SK-N-SH treated with all-trans-retinoic acid at 6 μM for 48 hours (cell line): ENCODE measurements around the gene CTBP2.

Source experiments
- ATAC-seq: fragments of 200-7000 bp; cut with Tn5 transposase; 3 replicates; pipeline ENCODE4 v1.9.1; 2020; ENCODE audit warnings: mild to moderate bottlenecking, moderate library complexity
- ARNTL ChIP-seq: fragments of 450-650 bp; formaldehyde crosslinking; IDR thresholded peaks from 2 replicates; pipeline ENCODE4 v1.5.0; 2020; ENCODE audit warnings: low read depth, mild to moderate bottlenecking, moderate library complexity, borderline replicate concordance
- BACH2 ChIP-seq: fragments of 250-450 bp; sonication (Bioruptor Pico); IDR thresholded peaks from 2 replicates; pipeline ENCODE4 v1.9.0; 2021; ENCODE audit warnings: mild to moderate bottlenecking, borderline replicate concordance
- CSDC2 ChIP-seq: fragments of 250-450 bp; sonication (Bioruptor Pico); IDR thresholded peaks from 2 replicates; pipeline ENCODE4 v1.5.0; 2020; ENCODE audit warnings: mild to moderate bottlenecking, moderate library complexity
- CSRNP3 ChIP-seq: fragments of 250-450 bp; sonication (Bioruptor Pico); IDR thresholded peaks from 2 replicates; pipeline ENCODE4 v1.5.1; 2021; ENCODE audit warnings: mild to moderate bottlenecking, moderate library complexity
- GLIS3 ChIP-seq: fragments of 250-450 bp; sonication (Bioruptor Pico); IDR thresholded peaks from 2 replicates; pipeline ENCODE4 v1.5.0; 2020; ENCODE audit warnings: mild to moderate bottlenecking, moderate library complexity
- ISL1 ChIP-seq: fragments of 250-450 bp; sonication (Bioruptor Pico); IDR thresholded peaks from 2 replicates; pipeline ENCODE4 v2.1.2; 2022; ENCODE audit warnings: mild to moderate bottlenecking, moderate library complexity
- OSR1 ChIP-seq: fragments of 250-450 bp; sonication (Bioruptor Pico); IDR thresholded peaks from 2 replicates; pipeline ENCODE4 v1.8.0; 2022; ENCODE audit warnings: moderate library complexity, mild to moderate bottlenecking, inconsistent platforms
- PPARA ChIP-seq: fragments of 250-450 bp; sonication (Bioruptor Pico); IDR thresholded peaks from 2 replicates; pipeline ENCODE4 v1.5.0; 2020; ENCODE audit warnings: mild to moderate bottlenecking, borderline replicate concordance
- TCF4 ChIP-seq: fragments of 250-450 bp; sonication (Bioruptor Pico); IDR thresholded peaks from 2 replicates; pipeline ENCODE4 v1.8.0; 2021; ENCODE audit warnings: mild to moderate bottlenecking, moderate library complexity, borderline replicate concordance
- TOX ChIP-seq: fragments of 250-450 bp; sonication (Bioruptor Pico); IDR thresholded peaks from 2 replicates; pipeline ENCODE4 v1.8.0; 2021; ENCODE audit warnings: mild to moderate bottlenecking, moderate library complexity, borderline replicate concordance
- TSHZ2 ChIP-seq: fragments of 250-450 bp; sonication (Bioruptor Pico); IDR thresholded peaks from 2 replicates; pipeline ENCODE4 v1.5.0; 2020; ENCODE audit warnings: mild to moderate bottlenecking, moderate library complexity
- ZC3H10 ChIP-seq: fragments of 250-450 bp; sonication (Bioruptor Pico); IDR thresholded peaks from 2 replicates; pipeline ENCODE4 v1.5.1; 2021; ENCODE audit warnings: mild to moderate bottlenecking, moderate library complexity
- ZFP3 ChIP-seq: fragments of 250-450 bp; sonication (Bioruptor Pico); IDR thresholded peaks from 2 replicates; pipeline ENCODE4 v1.5.0; 2020; ENCODE audit warnings: mild to moderate bottlenecking, moderate library complexity
- ZFP30 ChIP-seq: fragments of 450-650 bp; formaldehyde crosslinking; IDR thresholded peaks from 2 replicates; pipeline ENCODE4 v1.5.0; 2022; ENCODE audit warnings: mild to moderate bottlenecking, moderate library complexity
- ZNF565 ChIP-seq: fragments of 450-650 bp; formaldehyde crosslinking; conservative IDR thresholded peaks from 2 replicates; pipeline ENCODE4 v1.5.0; 2020; ENCODE audit warnings: low read depth, mild to moderate bottlenecking, moderate library complexity
- TF ChIP-seq, protein P1 (sequence below): fragments of 250-450 bp; sonication (Bioruptor Pico); IDR thresholded peaks from 2 replicates; pipeline ENCODE4 v1.8.0; 2021; ENCODE audit warnings: low read depth, mild to moderate bottlenecking, moderate library complexity, borderline replicate concordance
- TF ChIP-seq, protein P2 (sequence below): fragments of 250-450 bp; sonication (Bioruptor Pico); IDR thresholded peaks from 2 replicates; pipeline ENCODE4 v1.5.1; 2020; ENCODE audit warnings: low read depth, mild to moderate bottlenecking, moderate library complexity

CTBP2 gene

GRCh38 chr10:125002047-125002422 lies 158.3 kb downstream of the CTBP2 start (continued):
- TF ChIP-seq GLIS3 (CRISPR knock-in tag) (no peak), ARNTL (CRISPR knock-in tag) (no peak)

DNA sequence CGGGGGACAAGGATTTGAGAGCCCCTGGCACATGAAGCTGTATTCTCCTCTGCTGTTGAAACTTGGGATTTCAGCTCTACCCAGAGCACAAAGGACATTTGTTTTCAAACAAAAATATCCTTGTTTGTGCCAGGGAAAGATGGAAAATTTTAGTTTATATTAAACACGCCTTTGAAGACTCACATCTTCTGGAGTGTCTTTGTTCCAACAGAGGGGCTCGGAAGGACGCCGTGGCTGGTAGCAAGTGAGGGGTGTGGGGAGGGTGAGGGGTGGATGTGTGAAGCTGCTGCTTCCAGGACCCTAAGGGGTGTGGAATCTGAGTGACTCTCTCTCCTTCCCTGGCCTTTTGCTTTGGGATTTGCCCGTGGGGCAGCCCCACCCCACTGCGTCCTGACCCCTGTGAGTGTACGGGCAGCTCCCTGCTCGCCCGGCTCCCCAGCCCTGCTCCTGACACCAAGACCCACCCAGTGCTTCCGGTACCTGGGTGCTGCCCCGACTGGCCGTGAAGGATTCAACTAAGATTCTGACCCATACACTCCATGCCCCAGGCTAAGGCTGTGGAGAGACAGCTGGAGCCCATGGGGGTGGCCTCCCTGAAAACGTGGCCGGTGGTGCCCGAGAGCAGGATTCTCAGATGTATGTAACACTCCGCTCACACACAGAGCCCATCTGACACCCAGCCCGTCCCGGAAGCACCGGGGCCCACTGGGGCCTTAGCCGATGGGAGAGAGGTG lies 158.9 kb downstream of the CTBP2 start:
- no peak for ATAC-seq
- no peak for TF ChIP-seq ZNF565
- no peak for TF ChIP-seq TOX (CRISPR knock-in tag)
- no peak for TF ChIP-seq ZC3H10
- no peak for TF ChIP-seq OSR1 (CRISPR knock-in tag)
- no peak for TF ChIP-seq TSHZ2 (CRISPR knock-in tag)
- TF ChIP-seq, protein P1, sequence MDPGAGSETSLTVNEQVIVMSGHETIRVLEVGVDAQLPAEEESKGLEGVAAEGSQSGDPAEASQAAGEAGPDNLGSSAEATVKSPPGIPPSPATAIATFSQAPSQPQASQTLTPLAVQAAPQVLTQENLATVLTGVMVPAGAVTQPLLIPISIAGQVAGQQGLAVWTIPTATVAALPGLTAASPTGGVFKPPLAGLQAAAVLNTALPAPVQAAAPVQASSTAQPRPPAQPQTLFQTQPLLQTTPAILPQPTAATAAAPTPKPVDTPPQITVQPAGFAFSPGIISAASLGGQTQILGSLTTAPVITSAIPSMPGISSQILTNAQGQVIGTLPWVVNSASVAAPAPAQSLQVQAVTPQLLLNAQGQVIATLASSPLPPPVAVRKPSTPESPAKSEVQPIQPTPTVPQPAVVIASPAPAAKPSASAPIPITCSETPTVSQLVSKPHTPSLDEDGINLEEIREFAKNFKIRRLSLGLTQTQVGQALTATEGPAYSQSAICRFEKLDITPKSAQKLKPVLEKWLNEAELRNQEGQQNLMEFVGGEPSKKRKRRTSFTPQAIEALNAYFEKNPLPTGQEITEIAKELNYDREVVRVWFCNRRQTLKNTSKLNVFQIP (CRISPR knock-in tag): no peak
- TF ChIP-seq, all 23 proteins: peak for 0

DNA sequence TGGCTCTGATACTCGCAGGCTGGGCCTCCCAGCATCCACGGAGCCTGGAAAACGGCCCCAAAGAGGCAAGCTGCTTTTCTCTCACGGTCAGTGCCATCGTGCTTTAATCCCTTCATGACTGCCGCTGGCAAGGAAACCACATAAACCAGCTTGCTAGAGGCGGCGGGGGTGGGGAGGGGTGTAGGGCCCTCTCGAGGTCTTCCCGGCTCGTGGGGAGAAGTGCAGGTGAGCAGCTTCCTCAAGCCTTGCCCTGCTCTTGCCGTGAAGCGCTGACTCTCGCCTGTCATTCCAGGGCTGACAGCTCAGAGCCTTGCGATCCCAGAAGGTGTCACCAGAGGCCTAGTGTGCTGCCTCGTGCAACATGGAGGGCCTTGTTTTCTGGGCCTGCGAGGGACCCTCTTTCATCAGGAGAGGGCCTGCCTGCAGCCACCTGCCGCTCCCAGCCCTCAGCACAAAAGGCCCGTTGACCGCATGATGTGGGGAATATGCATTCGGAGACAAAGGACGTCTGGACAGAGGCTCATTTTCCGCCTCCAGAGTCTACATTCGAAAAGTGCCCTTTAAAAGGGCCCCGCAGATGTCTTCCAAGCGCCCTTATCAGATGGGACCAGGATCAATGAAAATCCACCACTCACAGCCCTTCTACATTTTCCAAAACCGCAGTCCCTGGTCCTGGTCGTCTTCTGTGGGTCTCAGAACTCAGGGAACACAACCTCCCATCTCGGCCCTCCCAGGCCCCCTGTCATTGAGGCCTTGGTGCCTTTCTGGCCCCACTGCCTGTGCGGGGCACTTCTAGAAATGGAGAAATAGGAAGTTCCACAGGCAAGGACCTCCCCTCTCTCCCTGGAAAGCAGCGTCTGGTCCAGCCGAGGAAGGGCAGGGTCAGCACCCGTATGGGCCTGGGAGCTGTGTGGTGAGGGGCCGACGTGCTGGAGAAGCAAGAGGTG lies 159.7 kb downstream of the CTBP2 start:
- no peak; the same call in 2 of the 3 replicates for ATAC-seq

More for the DNA sequence above, 159.7 kb downstream of the CTBP2 start:
- TF ChIP-seq TOX (CRISPR knock-in tag): no peak
- TF ChIP-seq ISL1 (CRISPR knock-in tag): no peak
- TF ChIP-seq CSDC2: no peak
- TF ChIP-seq PPARA: no peak
- TF ChIP-seq ARNTL (CRISPR knock-in tag): no peak
- no peak for TF ChIP-seq BACH2 (CRISPR knock-in tag)
- TF ChIP-seq ZFP3 (CRISPR knock-in tag): no peak
- TF ChIP-seq TCF4: peak; percentile 51; the same call in 1 of the 2 replicates
- no peak for TF ChIP-seq ZC3H10
- 0 out of 2 replicates have a peak, but pooled peaks have one; percentile 54 for TF ChIP-seq TSHZ2 (CRISPR knock-in tag)
- TF ChIP-seq, protein P2, sequence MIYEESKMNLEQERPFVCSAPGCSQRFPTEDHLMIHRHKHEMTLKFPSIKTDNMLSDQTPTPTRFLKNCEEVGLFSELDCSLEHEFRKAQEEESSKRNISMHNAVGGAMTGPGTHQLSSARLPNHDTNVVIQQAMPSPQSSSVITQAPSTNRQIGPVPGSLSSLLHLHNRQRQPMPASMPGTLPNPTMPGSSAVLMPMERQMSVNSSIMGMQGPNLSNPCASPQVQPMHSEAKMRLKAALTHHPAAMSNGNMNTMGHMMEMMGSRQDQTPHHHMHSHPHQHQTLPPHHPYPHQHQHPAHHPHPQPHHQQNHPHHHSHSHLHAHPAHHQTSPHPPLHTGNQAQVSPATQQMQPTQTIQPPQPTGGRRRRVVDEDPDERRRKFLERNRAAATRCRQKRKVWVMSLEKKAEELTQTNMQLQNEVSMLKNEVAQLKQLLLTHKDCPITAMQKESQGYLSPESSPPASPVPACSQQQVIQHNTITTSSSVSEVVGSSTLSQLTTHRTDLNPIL (CRISPR knock-in tag): no peak
- TF ChIP-seq ZFP30 (CRISPR knock-in tag): no peak
- TF ChIP-seq CSRNP3: no peak
- TF ChIP-seq GLIS3 (CRISPR knock-in tag): no peak
